Measurements from ENCODE around the gene MAPKAP1.

DNA sequence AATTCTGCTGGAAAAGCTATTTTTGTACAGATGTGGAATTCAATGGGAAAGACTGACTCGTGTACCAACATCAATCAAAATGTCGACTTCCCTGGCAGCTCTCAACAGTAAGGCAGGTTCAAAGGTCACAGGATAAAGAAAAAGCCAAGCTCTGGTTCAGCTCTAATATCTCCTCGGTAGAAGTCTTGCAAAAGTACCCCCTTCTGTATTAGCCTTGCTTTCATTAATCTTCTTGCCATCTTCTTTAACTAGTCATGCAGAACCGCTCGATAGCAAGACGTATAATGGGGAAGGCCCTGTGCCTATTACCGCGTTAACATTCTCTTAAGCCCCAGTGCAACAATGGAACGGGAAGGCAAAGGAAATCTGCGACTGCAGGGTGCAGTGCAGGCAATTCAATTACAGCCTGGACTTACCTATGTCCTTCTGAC, 244.1 kb downstream of the MAPKAP1 start:
- no peak for TF ChIP-seq GATA2 (IDR thresholded peaks at IDR 0.05; ENCODE audit: low read depth, low read length)
- TF ChIP-seq GATA3 (IDR thresholded peaks at IDR 0.05; ENCODE audit: low read depth, low read length): no peak

Data from SH-SY5Y (cell line).